Measurements from ENCODE around the gene CFAP299. TPM values are rescaled to one million over a fixed set of nuclear protein-coding genes. Genes with fewer than 3 reads are reported as not detected.

Gene CFAP299
- total RNA-seq, 1 donor from 2014 or later = 5.1 TPM

GRCh38 chr4:80814266-80814665, 478.7 kb downstream of the CFAP299 start:
- Histone ChIP-seq H3K4me1 (no peaks in the 10 kb centered on the region), H3K4me3 (no peak overlapping the region), H3K9me3 (no peaks in the 10 kb centered on the region), H3K36me3 (no peaks in the 10 kb centered on the region), H3K27me3 (ENCODE audit: low read depth) (no peaks in the 10 kb centered on the region), H3K27ac (no peak overlapping the region)
- ATAC-seq (no peak), DNase-seq (no peak)
- intact Hi-C loops (cut with DNase I) = no loop called here
- no peak for TF ChIP-seq CTCF (IDR thresholded peaks at IDR 0.05)

- DNase-seq (no peak), ATAC-seq (no peak)
- intact Hi-C loops (cut with DNase I) = no loop called here
- Histone ChIP-seq H3K4me1 (no peaks in the 10 kb centered on the region), H3K27me3 (ENCODE audit: low read depth) (no peaks in the 10 kb centered on the region), H3K4me3 (no peak overlapping the region), H3K36me3 (no peaks in the 10 kb centered on the region), H3K9me3 (no peaks in the 10 kb centered on the region), H3K27ac (no peak overlapping the region)
- TF ChIP-seq CTCF (IDR thresholded peaks at IDR 0.05) = no peak
These were observed 496.1 kb downstream of the CFAP299 start for GRCh38 chr4:80831383-80832361.

- intact Hi-C loops (cut with DNase I) = no loop called here
- TF ChIP-seq CTCF (IDR thresholded peaks at IDR 0.05) = no peak
- no peak overlapping the region for H3K4me3 ChIP-seq
- H3K9me3 ChIP-seq = no peaks in the 10 kb centered on the region
- DNase-seq (no peak), ATAC-seq (no peak)
- no peak overlapping the region for H3K27ac ChIP-seq
- H3K27me3 ChIP-seq (ENCODE audit: low read depth) = no peaks in the 10 kb centered on the region
- no peaks in the 10 kb centered on the region for H3K36me3 ChIP-seq
- H3K4me1 ChIP-seq = no peaks in the 10 kb centered on the region
These were observed 503.8 kb downstream of the CFAP299 start for GRCh38 chr4:80839281-80839680.

GRCh38 chr4:80839792-80840191, 504.3 kb downstream of the CFAP299 start:
- no peaks in the 10 kb centered on the region for H3K4me1 ChIP-seq
- intact Hi-C loops (cut with DNase I) = no loop called here
- no peak for TF ChIP-seq CTCF (IDR thresholded peaks at IDR 0.05)
- no peak overlapping the region for H3K27ac ChIP-seq
- no peaks in the 10 kb centered on the region for H3K36me3 ChIP-seq
- ATAC-seq (no peak), DNase-seq (no peak)
- H3K9me3 ChIP-seq = no peaks in the 10 kb centered on the region
- no peaks in the 10 kb centered on the region for H3K27me3 ChIP-seq (ENCODE audit: low read depth)
- H3K4me3 ChIP-seq = no peak overlapping the region

GRCh38 chr4:80840396-80840795, 504.9 kb downstream of the CFAP299 start:
- no peaks in the 10 kb centered on the region for H3K9me3 ChIP-seq
- TF ChIP-seq CTCF (IDR thresholded peaks at IDR 0.05) = no peak
- no peaks in the 10 kb centered on the region for H3K27me3 ChIP-seq (ENCODE audit: low read depth)
- no peak for DNase-seq
- no peak overlapping the region for H3K27ac ChIP-seq
- intact Hi-C loops (cut with DNase I) = no loop called here
- no peak overlapping the region for H3K4me3 ChIP-seq
- no peak for ATAC-seq
- H3K36me3 ChIP-seq = no peaks in the 10 kb centered on the region
- no peaks in the 10 kb centered on the region for H3K4me1 ChIP-seq
